HG03025 (cell line): Measurements from ENCODE around the gene PSME3IP1.
A peak's percentile ranks its signal among the peaks of the same experiment; 100 is the strongest.
"Not testable (repeated sequence)": the region's sequence is repeated elsewhere in the genome, so short reads cannot be mapped to it uniquely, and the experiment has no call there.

Experiments
- ATAC-seq: cut with Tn5 transposase; IDR thresholded peaks from one replicate; pipeline ENCODE4 v1.9.1; 2021; ENCODE audit warnings: mild to moderate bottlenecking, moderate library complexity; ENCODE audit not compliant: unreplicated experiment, low FRiP score

Gene PSME3IP1

DNA sequence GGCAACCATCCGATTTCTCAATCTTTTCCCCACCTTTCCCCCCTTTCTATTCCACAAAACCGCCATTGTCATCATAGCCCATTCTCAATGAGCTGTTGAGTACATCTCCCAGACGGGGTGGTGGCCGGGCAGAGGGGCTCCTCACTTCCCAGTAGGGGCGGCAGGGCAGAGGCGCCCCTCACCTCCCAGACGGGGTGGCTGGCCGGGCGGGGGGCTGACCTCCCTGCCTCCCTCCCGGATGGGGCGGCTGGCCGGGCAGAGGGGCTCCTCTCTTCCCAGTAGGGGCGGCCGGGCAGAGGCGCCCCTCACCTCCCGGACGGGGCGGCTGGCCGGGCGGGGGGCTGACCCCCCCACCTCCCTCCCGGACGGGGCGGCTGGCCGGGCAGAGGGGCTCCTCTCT lies 14.5 kb upstream of the PSME3IP1 start:
- ATAC-seq: not testable (repeated sequence)

DNA sequence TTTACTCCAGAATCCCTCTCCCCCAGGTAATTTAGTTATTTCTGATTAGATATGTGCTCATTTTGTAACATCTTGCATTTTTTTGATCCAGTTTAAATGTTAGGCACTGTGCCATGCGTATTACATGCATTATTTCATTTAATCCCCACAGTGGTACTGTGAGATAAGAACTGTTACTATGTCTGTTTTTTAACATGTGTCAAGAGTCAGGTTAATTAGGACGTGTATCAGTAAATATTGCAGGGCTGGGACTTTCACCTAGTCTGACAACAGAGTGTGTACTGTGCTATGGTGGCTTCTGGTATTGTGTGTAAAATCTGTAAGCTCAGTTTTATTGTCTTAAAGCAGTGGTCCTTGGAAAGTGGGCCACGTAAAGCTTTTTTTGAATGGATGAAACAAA lies 10.9 kb upstream of the PSME3IP1 start:
- ATAC-seq: no peak

GRCh38 chr16:57196286-57196685 lies 10.4 kb upstream of the PSME3IP1 start:
- ATAC-seq: no peak

DNA sequence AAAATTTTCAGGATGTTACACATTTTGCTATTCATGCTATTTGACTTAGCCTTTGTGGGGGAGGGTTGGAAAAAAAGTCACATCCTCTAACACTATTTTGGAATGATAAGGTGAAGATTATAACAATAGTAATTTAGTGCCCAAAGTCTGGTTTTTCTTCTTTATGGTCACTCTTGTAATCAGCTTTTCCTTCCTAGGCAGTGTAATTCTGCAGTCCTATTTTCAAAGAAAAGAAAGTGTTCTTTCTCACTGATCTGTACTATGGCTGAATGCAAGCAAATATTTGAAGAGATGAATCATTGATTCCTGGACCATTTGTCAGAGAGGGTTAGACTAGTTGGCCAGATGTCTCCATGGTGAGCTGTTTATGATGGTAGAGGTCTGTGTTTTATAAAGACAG lies 8.7 kb upstream of the PSME3IP1 start:
- ATAC-seq: no peak

DNA sequence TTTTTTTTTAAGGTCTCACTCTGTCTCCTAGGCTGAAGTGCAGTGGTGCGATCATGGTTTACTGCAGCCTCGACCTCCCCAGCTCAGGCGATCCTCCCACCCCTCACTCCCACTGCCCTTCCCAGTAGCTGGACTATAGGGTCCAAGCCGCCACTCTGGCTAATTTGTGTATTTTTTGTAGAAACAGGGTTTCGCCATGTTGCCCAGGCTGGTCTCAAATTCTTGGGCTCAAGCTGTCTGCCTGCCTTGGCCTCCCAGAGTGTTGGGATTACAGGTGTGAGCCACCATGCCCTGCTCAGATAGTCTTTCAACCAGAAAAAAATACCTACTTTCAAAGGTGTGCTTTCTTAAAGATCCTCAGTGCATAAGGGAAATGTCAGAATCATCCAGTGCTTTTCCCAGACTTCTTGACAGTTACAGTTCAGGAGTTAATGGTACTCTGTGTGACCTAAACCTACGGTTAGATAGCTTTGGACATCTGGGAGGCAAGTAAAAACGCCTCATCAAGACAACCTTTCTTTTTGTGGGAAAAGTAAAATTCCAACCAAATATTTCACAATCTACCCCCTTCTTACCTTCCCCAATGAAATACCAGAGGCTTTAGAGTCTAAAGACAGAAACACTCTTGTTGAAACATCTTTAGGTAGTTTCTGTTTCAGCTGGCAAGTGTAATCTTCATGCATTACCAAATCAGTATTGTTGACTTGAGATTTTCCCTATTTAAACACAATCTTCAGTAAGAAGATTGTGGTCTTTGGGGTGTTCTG lies 7.1 kb upstream of the PSME3IP1 start:
- ATAC-seq: no peak

GRCh38 chr16:57192146-57192545 lies 6.3 kb upstream of the PSME3IP1 start:
- ATAC-seq: no peak

- ATAC-seq: no peak
Measured at GRCh38 chr16:57191056-57191571, 5.3 kb upstream of the PSME3IP1 start.

- no peak for ATAC-seq
Measured at GRCh38 chr16:57190136-57190535, 4.3 kb upstream of the PSME3IP1 start.

- ATAC-seq: not testable (repeated sequence)
Measured at GRCh38 chr16:57189527-57189926, 3.7 kb upstream of the PSME3IP1 start.

DNA sequence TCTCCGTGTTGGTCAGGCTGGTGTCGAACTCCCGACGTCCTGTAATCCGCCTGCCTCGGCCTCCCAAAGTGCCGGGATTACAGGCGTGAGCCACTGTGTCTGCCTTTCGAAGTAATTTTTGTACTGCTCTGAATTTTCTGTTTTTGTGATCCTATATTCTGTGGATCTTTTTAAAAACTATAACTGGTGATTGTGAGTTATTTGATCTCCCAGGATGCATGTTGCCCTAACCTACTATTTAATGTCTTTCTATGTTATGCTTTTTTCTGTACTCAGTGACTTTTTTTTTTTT lies 2.8 kb upstream of the PSME3IP1 start:
- ATAC-seq: no peak

DNA sequence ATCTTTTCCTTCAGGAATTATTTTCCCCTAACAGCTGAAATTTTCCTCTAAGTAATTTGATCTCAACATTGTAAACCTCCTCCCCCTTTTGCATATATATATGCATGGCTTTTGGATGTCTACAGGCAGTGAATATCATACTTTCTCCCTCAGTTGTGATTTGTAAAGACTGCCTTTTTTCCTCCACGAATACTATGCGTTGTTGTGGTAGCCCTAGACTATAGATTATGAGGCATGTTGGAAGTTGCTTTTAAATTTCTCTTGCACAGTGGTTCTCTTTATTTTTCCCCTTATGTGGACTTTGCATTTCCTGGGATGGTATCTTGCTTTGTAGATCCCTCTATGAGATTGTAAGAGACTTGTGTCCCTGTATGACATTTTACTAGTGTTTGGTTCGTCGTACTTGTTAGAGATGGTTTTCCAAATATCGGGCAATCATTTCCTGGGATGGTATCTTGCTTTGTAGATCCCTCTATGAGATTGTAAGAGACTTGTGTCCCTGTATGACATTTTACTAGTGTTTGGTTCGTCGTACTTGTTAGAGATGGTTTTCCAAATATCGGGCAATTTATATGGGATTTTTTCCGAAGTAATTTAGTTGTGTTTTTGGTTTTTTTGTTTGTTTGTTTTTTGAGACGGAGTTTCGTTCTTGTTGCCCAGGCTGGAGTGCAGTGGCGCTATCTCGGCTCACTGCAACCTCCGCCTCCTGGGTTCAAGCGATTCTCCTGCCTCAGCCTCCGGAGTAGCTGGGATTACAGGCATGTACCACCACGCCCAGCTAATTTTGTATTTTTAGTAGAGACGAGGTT lies 2.3 kb upstream of the PSME3IP1 start:
- ATAC-seq: not testable (repeated sequence)

DNA sequence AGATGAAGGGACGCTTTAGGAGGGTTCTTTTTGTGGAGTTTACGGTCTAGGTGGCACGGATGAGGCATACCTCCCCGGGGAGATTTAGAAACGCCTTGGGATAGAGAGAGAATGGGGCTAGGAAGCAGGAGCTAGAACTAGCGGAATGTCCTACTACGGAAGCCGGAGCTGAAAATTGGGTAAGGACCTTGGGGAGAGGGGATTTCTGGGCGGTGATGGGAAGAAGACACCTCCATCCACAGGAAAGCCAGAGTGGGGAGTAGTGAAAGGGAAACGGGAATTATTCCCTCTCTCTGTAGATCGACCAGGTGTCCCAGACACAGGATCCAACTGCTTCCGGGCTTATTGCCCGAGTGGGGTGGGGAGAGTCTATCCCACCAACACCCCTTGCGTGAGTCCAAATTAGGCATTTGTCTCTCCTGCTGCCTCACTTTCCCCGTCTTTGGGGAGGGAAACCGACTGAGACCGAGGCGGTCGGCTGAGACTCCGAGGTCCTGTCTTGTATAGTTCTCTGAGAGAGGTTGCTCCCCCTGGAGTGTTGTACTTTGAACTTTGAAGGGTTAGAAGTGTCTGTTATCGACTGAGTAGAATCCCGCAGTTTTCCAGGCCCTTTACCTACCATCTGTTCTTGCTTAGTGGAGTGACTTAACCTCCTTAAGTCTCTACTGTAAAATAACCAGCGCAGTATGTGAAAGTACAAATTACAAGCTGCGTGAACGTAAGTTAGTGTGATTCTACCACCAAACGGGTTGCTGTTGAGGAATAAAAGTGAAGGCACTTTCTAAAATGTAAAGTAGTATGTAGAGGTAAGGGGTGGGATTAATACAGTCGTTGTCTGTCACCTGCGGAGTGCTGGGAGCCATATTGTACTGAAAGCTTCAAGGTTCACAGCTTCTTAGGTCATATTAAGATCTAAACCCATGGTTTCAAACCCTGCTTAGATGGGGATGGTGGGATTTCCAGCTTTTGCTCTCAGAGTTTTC lies 1.3 kb upstream of the PSME3IP1 start:
- ATAC-seq: peak; percentile 1

DNA sequence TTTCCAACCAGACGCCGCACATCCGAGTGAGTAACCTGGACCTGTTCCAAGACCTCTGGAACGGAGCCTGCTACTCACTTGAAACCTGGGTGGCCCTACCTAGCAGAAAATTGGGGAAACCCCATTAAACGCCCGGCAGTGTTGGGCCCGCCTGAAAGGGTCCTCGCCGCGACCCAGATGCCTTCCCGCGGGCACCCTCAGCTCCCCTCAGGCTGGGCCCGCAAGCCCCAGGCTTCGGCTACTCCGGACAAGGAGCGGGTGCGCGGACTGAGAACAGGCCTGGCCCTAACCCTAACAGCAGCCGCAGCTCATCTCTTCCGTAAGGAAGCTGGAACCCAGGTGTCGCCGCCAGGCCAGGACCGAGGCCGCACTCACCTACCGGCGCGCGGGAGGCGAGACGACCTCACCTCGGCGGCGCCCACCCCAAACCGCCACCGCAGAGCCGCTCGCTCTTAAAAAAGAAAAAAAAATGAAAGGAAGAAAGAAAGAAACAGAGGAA lies 344 bp downstream of the PSME3IP1 start:
- peak; percentile 31 for ATAC-seq

GRCh38 chr16:57184887-57185445 lies 873 bp downstream of the PSME3IP1 start:
- ATAC-seq: no peak

- no peak for ATAC-seq
Measured at GRCh38 chr16:57184113-57184512, 1.7 kb downstream of the PSME3IP1 start.

- ATAC-seq: no peak
Measured at GRCh38 chr16:57179215-57179828, 6.5 kb downstream of the PSME3IP1 start.

GRCh38 chr16:57178793-57179212 lies 7.0 kb downstream of the PSME3IP1 start:
- ATAC-seq: no peak

- ATAC-seq: no peak
Measured at GRCh38 chr16:57178196-57178595, 7.6 kb downstream of the PSME3IP1 start.

DNA sequence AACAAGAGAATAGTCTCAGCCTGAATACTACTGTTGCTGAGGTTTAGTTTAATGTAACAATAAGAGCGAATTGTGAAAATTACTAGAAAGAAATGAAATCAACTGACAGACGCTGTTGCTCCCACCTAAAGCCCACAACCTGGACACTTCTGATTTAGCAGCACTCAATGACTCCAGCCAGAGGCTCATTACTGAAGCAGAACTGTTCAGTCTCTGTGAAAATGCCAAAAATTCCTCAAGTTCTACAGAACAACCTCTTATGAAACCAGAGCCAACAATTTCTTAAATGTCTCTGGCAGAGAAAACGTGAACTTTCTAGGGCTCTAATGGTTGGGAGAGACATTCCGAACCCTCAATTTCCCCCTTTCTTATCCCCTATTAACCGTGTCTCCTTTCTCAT lies 9.9 kb downstream of the PSME3IP1 start:
- no peak for ATAC-seq
